Cardiac fibroblast (primary cell): ENCODE data around the gene PGM5.

Experiments used
- DNase-seq, 2 donors: peaks; one replicate each; pipeline versions ENCODE4 v3.0.0 to v3.0.0-alpha.2; 2010; ENCODE audit warnings: low read depth in 2 of 2
- H3K4me3 ChIP-seq, 2 donors: replicated peaks in 1 of 2; 1 replicate in 1 of 2; 2 replicates in 1 of 2; pipeline ENCODE4 v1.5.1; 2011; ENCODE audit warnings: low read depth in 2 of 2, low read length in 2 of 2, mild to moderate bottlenecking in 2 of 2, moderate library complexity in 1 of 2
- TF ChIP-seq, protein P1 (sequence below): IDR thresholded peaks from one replicate; pipeline ENCODE4 v1.5.1; 2011; ENCODE audit warnings: low read depth, mild to moderate bottlenecking, low read length, inconsistent platforms

The PGM5 gene

DNA sequence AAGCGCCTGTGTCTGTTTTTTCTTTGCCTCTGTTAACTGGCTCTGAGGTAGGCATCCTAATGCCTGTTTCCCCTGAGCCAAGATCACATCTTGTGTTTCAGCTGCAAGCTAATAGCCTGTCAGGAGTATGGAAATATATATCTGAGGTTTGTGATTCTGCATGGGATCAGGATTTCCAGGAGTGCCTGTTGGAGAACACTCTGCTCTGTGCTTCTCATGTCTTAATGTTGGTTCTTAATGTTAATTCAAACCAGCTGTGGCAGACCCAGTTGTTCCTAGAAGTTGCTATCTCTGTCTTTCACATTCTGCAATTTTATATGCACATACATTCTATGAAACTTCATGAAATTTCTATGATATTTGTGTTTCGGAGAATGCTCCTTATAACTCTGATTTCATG, 72.1 kb downstream of the PGM5 start:
- DNase-seq: no peak
- TF ChIP-seq, protein P1, sequence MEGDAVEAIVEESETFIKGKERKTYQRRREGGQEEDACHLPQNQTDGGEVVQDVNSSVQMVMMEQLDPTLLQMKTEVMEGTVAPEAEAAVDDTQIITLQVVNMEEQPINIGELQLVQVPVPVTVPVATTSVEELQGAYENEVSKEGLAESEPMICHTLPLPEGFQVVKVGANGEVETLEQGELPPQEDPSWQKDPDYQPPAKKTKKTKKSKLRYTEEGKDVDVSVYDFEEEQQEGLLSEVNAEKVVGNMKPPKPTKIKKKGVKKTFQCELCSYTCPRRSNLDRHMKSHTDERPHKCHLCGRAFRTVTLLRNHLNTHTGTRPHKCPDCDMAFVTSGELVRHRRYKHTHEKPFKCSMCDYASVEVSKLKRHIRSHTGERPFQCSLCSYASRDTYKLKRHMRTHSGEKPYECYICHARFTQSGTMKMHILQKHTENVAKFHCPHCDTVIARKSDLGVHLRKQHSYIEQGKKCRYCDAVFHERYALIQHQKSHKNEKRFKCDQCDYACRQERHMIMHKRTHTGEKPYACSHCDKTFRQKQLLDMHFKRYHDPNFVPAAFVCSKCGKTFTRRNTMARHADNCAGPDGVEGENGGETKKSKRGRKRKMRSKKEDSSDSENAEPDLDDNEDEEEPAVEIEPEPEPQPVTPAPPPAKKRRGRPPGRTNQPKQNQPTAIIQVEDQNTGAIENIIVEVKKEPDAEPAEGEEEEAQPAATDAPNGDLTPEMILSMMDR: no peak
- H3K4me3 ChIP-seq: no peak overlapping the region

DNA sequence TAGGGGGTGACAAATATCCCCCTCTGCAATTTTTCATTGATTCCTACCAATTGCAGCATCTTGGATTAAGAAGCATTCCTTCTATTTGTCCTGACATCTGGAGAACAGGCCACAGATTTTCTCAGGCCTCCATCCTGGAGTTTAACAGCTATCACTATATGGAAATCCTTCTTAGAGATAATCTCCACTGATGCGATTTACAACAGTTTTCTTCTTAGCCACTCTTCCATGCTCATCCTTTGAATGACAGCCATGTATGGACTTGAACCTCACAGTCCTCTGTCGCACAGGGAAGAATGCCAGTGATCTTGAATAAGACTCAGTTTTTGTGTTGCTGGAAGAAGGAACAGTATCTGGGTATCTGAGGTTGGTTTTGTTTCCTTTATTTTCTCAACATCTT, 73.2 kb downstream of the PGM5 start:
- H3K4me3 ChIP-seq: no peak overlapping the region
- TF ChIP-seq, protein P1: no peak
- DNase-seq: no peak

DNA sequence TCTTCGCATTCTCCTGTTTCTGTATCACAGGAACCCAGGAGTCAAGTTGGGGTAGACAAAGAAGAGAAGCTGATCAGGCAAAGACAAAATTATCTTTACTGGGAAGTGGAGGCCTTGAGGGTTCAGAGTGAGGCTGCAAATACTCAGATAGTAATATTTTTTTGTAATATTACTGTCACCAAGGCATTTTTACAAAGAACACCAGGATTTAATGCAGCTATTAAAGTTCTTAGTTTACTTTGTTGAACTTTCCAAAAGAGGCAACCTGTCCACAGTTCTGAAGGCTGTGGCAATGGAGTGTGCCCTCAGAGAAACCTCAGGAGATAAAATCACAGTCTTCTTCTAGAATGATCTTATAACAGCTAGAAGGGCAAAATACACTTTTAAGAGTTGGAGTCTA, 74.9 kb downstream of the PGM5 start:
- DNase-seq: no peak
- TF ChIP-seq, protein P1: no peak
- H3K4me3 ChIP-seq: no peak overlapping the region

DNA sequence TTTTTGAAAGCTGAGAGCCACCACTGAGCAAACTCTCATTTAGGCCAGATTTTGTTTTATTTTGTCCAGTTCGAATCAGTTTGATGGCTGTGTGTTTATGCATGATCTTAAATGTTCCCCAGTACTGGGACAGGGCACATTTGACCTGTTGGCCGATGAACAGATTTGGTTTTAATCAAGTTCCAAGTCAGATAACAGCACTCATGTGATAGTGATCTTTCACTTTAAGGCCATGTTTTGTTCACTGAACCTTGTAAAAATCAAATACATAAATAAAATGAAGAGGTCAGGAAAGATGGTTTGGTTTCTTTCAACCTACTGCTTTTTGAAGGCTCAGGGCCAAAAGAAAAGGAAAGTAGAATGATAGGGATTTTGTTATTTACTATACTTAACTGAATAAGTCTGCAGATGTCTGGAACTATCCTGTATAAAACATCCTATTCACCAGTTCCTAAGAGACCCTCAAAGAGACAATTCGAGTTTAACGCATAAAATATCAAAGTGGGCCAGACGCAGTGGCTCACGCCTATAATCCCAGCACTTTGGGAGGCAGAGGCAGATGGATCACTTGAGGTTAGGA, 77.2 kb downstream of the PGM5 start:
- H3K4me3 ChIP-seq: no peak overlapping the region
- TF ChIP-seq, protein P1: no peak
- DNase-seq: no peak

DNA sequence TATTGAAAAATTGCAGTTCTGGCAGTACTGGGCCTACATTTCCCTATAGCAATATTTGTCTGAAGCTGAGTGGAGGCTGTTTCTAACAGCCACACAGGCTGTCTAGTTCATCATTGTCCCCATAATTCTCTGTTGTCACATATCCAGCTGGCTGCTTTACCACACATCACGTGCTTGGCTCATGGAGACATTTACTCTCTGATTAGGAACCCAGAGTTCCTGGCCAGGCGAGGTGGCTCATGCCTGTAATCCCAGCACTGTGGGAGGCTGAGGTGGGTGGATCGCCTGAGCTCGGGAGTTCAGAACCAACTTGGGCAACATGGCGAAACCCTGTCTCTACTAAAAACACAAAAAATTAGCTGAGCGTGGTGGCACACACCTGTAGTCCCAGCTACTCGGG, 81.4 kb downstream of the PGM5 start:
- no peak for DNase-seq
- H3K4me3 ChIP-seq: no peak overlapping the region

DNA sequence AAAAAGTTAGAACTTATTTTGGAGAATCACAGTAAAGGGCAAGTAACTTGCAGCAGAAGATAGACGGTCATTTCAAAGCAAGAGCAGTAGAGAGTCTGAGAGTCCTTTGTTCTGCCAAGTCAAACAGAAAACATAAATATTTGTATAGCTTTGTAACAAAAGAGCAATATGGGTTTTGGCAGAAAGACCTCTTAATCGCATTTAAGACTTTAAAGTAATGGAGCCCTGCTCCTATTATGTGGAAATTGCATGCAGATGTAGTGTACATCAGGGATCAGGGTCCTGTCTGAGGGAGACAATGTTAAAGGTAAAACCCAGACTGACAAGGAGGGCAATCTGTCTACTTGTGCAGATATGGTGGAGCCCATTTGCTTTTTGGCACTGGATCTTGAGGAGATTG, 87.2 kb downstream of the PGM5 start:
- DNase-seq: no peak
- TF ChIP-seq, protein P1: no peak
- no peak overlapping the region for H3K4me3 ChIP-seq

More for the DNA sequence above, 81.4 kb downstream of the PGM5 start:
- TF ChIP-seq, protein P1: no peak

DNA sequence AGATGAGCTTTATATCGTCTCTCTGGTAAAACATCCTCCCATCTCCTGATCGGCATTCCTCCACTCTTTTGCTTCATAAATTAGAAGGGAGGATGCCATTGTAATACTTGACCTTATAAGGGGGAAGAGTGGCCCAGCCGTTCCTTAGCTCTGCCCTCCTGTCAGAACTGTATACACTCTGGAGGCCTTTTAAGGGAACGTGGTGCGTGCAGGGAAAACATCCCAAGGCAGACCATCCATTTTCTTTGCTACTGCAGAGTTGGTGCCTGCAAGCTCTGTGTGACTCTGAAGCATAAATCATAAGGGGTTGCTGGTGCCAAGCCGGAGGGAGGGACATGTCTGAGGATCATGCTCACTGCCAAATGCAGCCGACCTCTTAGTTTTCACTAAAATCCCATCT, 90.4 kb downstream of the PGM5 start:
- TF ChIP-seq, protein P1: no peak
- DNase-seq: no peak
- H3K4me3 ChIP-seq: no peak overlapping the region
